Inflammatory macrophage (primary cell): ENCODE results near the gene IFNL4.
"Not testable (repeated sequence)": the region's sequence is repeated elsewhere in the genome, so short reads cannot be mapped to it uniquely, and the experiment has no call there.

ENCODE experiments used
- DNase-seq, 2 donors: peaks; one replicate each; pipeline ENCODE4 v3.0.0-alpha.2; 2020 to 2022

The IFNL4 gene

DNA sequence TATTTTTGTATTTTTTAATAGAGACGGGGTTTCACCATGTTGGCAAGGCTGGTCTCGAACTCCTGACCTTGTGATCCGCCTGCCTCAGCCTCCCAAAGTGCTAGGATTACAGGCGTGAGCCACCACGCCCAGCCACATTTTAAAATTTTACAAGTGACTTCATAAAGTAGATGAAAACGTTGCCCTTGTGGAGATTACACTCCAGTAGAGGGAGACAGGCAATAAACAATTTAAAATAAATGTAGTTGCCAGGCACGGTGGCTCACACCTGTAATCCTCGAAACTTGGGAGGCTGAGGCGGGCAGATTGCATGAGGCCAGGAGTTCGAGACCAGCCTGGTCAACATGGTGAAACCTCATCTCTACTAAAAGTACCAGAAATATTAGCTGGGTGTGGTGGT, 29.5 kb downstream of the IFNL4 start:
- DNase-seq: not testable (repeated sequence)

GRCh38 chr19:39218230-39219007, 30.2 kb downstream of the IFNL4 start:
- no peak for DNase-seq

- DNase-seq: no peak
Observed at GRCh38 chr19:39217094-39217493, 31.6 kb downstream of the IFNL4 start.

GRCh38 chr19:39215323-39215722, 33.3 kb downstream of the IFNL4 start:
- DNase-seq: not testable (repeated sequence)

DNA sequence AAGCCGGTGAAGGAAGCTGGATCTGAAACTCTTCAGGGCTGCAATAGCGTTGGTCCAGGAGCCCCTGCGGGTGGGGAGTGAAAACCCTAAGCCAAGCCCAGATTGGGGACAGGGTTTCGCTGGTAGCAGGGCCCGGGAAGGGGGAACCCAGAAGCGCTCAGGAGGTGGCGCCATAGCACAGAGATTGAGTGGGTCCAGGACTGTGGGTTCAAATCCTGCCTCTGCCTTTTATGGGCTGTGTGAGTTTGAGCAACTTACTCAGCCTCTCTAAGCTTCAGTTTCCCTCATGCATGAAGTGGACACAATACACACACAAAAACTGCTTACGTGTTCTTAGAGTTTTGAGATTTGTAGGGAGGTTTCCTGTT, 36.3 kb downstream of the IFNL4 start:
- DNase-seq: peak; percentile 19 to 44

GRCh38 chr19:39211731-39212374, 36.8 kb downstream of the IFNL4 start:
- DNase-seq: no peak

- no peak for DNase-seq
Observed at GRCh38 chr19:39209196-39209595, 39.5 kb downstream of the IFNL4 start.

GRCh38 chr19:39208175-39208795, 40.4 kb downstream of the IFNL4 start:
- no peak for DNase-seq

GRCh38 chr19:39207293-39207836, 41.3 kb downstream of the IFNL4 start:
- no peak for DNase-seq

DNA sequence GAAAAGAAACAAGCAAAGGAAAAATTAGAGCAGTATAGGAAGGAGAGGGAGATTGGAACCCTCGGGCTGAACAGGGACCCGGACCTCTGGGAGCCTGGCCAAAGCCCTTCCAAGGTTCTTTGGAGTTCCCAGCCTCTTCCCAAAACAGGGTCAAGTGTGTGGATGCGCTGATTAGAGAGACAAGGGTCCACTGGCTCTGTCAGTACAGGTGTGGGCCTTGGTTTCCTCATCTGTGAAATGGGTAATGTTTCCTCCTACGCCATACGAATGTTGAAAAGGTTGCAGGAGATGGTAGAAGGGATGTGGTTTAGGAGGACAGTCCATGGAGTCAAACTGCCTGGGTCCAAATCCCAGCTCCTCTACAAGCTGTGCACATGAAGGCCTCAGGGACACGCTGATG, 42.5 kb downstream of the IFNL4 start:
- DNase-seq: no peak

DNA sequence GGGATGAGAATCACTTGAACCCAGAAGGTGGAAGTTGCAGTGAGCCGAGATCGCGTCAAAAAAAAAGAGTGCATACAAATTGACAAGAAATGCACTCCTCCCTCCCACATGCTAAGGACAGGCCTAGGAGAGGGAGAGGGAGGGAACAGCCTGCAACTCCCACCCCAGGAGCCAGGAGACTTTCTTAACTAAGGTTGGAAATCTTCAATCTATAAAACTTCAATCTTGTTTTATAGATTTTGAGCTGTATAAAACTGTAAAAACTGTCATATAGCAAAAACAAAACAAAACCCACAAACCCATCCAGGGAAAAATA, 43.2 kb downstream of the IFNL4 start:
- DNase-seq: no peak

DNA sequence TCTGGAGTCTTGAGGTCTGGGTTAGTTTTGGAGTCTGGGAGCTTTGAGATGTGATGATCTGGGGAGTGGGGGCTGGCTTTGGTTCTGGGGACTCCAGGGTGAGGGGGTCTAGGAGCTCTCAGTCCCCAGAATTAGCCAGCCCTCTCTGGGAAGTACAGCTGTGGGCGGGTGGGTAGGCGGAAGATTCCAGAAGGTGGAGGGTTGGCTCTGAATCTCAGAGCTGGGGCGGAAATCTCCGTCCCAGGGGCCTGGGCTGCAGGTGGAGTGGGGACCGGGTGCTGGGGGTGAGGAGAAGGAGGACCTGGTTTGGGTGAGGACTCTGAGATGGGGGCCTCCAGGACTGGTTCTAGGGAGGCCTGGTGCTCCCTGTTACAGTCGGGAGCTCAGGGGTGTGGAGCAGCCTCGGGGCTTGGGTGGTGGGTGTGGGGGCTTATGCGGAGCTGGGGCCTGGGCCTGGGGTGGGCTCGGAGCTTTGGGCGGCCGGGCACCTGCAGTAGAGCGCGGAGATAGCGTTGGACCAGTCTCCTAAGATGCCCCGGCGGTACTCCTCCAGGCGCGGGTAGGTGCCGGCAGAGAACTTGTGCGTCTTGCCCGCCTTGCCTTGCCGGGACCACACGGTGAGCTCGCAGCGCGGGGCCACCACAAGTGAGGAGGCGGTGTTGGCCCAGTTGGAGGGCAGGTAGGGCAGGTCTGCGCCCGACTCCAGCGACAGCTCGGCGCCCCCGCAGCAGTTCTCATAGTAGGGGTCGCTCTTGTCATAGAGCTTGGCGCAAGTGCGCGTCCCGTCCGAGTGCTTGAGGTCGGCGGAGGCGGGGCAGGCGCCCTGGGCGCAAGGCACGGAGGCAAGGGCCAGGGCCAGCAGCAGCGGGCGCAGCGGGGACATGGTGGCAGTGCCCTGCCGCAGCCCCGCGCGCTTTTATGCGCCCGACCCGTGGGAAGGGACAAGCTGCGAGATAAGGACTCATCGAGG, 45.0 kb downstream of the IFNL4 start, which contains the start of gene SYCN:
Gene SYCN, minus strand, starts transcription at position 892 of the 970 bp plus-strand sequence. Its CDS starts 9 bp downstream, at position 883.
- no peak for DNase-seq

DNA sequence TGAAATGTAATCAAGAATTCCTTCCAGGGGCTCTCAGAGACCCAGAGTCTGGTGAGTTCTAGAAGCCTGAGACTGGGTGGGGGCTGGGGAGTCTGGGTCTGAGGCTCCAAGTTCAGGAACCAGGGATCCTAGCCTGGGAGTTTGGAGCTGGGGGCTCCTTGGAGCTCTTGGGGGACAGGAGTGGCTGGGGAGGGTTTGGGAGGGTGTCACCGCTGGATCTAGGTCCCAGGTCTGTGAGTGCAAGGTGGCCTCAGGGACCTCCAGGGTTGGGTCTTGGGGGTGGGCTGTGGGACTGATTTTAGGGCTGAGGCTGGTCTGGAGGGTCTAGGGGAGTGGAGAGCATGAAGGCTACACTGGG, 45.7 kb downstream of the IFNL4 start:
- no peak for DNase-seq

- no peak for DNase-seq
Observed at GRCh38 chr19:39200803-39201115, 47.9 kb downstream of the IFNL4 start.

- no peak for DNase-seq
Observed at GRCh38 chr19:39200066-39200802, 48.4 kb downstream of the IFNL4 start.

DNA sequence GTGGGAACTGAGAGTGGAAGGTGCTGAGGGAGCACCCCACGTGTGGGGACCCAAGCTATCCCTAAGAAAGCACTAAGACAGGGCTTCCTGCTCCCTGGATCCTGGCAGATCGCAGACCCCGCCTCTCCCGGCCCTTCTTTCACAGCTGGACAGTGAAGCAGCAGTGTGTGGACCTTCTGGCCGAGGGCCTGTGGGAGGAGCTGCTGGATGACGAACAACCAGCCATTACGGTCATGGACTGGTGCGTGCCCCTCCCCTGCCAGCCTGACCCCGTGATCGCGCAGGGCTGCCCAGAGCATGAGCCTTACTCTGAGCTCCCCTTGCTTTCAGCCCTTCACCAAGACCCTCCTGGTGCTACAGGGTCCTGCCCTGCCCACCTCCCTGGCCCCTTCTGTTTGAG, 49.6 kb downstream of the IFNL4 start:
- DNase-seq: no peak

GRCh38 chr19:39197808-39198207, 50.8 kb downstream of the IFNL4 start:
- DNase-seq: no peak

- no peak for DNase-seq
Observed at GRCh38 chr19:39196860-39197562, 51.6 kb downstream of the IFNL4 start, which contains the start of gene NCCRP1. NCCRP1 (plus strand) TSS chr19:39196964; CDS start chr19:39196983, 19 bp downstream.

DNA sequence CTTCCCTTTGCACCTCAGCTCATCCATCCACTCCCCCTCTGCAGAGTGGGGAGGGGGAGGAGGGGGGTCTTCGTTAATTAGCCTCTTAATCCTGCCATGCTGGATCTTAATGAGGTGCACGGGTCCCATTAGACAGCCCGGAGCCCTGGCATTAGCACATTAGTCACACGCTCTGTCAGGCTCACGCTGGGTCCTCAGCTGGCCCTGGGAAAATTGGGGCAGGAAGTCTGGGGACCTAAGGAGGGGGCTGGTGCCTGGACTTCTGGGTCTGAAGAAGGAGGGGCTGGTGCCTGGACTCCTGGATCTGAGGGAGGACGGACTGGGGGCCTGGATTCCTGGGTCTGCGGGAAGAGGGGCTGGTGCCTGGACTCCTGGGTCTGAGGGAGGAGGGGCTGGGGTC, 52.3 kb downstream of the IFNL4 start:
- DNase-seq: no peak
